HG03135 (cell line): ENCODE data around the gene PLEKHA8.
"Not testable (repeated sequence)": the region's sequence is repeated elsewhere in the genome, so short reads cannot be mapped to it uniquely, and the experiment has no call there.

Source experiments
- ATAC-seq: cut with Tn5 transposase; IDR thresholded peaks from one replicate; pipeline ENCODE4 v1.9.1; 2021; ENCODE audit warnings: mild to moderate bottlenecking, moderate library complexity; ENCODE audit not compliant: unreplicated experiment

Gene PLEKHA8

DNA sequence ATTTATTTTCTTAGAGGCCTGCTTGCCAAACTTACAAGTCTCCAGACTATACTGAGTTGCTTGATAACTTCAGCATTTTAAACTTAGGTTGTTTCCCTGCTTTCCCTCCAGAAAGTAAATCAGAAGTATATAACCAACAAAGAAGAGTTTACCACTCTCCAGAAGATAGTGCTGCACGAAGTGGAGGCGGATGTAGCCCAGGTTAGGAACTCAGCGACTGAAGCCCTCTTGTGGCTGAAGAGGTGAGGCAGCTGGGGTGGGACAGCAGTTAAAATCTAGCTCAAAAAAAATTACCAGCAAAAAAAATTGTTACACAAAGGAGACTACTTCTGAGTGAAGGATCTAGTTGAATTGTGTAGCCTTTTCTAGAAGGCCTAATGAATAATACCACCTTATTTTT, 33.6 kb downstream of the PLEKHA8 start:
- not testable (repeated sequence) for ATAC-seq

DNA sequence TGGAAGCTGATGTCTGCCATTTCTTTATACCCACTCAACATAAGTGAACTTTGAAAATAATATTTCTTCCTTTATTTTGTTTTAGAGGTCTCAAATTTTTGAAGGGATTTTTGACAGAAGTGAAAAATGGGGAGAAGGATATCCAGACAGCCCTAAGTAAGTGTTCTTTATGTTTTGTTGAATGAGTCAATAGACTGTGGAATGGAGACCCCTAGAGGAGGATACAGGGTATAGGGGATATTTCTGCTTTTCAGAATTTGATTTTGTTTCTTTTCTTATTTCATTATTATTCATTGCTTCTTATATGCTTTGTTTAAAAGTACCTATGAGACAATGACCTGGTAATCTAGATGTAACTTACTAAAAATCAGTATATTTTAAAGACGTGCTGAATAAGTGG, 34.4 kb downstream of the PLEKHA8 start:
- no peak for ATAC-seq

DNA sequence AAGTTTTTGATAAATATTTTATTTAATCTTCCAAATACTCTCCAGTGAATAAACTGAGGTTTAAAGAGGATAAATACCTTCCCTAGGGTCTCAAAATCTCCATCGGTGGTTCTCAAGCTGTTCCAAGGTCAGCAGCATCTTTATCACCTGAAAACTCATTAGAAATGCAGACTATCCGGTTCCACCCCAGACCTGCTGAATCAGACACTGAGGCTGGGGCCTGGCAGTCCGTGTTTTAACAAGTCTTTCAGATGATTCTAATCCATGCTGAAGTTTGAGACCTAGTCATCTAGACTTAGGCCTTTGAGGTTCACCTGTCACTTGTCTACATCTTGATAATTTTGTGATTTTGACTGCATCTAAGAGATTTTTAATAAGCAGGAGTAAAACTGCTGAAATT, 37.5 kb downstream of the PLEKHA8 start:
- ATAC-seq = no peak

GRCh38 chr7:30066687-30067086, 38.5 kb downstream of the PLEKHA8 start:
- no peak for ATAC-seq

DNA sequence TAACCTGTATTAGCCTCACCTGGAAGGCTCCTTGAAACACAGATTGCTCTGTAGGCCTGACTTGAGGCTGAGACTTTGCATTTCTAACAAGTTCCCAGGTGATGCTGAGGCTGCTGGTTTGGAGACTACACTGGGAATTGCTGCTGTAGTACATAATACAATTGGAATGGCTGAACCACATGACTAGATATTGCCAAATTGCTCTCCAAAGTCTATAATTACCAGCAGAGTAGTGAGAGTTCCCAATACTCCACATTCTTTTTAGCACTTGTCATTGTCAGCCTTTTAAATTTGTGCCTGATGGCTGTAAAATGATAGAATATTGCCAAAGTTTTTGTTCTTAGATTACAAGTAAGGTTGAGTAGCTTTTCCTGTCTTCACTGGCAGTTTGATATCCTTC, 39.9 kb downstream of the PLEKHA8 start:
- ATAC-seq = no peak

GRCh38 chr7:30069096-30069867, 41.1 kb downstream of the PLEKHA8 start:
- ATAC-seq = no peak

DNA sequence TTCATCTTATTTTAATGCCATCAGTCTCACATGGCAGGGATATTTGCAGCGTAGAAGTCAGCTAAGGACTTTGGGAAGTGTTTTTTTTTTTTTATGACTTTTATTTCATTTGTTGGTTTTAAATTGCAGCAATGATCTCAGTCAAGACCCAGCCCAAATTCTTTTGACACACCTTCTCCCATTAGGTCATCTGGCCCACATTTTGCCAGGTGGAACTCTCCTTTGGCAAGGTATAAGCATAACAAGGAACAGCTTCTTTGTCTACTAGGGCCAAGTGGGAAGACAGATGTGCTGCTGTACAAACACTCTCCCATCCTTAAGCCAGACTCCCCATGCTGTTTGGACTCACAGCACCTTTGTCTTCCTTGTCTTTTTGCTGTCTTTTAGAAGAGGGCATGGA, 41.8 kb downstream of the PLEKHA8 start:
- no peak for ATAC-seq

- ATAC-seq = no peak
These were observed 44.5 kb downstream of the PLEKHA8 start for GRCh38 chr7:30072735-30073134.

GRCh38 chr7:30074422-30075030, 46.3 kb downstream of the PLEKHA8 start:
- ATAC-seq = no peak

DNA sequence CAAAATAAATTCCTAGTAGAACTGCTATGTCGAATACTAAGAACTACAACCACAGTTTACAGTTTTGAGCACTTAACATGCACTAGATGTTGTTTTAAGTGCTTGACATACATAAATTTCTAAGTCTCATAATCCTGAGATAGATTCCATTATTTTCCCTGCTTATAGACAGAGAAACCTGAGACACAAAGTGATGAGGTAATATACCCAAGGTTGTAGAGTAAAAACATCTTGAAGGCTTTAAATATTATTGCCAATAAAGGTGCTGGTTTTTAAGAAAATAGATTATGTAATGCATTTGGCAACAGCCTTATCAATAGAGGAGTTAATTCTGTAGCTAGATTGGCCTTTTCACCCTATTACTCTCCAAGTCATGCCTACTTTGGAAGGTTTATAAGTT, 48.2 kb downstream of the PLEKHA8 start:
- ATAC-seq = no peak

DNA sequence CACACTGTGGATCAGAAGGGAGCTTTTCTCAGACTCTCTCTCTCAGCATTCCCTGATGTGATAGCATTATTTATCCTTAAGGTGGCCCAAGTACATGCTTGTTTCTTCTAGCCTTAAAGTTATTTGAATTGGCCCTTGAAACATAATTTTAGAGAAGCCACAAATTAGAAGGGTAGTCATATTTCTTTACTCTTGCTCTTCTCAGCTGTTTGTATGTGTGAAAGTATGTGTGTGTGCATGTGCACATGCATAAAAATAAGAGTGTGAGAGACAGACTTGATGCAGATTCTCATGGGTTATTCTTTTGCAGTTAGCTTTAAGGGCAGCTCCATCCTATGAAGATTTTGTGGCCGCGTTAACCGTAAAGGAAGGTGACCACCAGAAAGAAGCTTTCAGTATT, 50.1 kb downstream of the PLEKHA8 start:
- ATAC-seq = no peak

GRCh38 chr7:30079880-30080279, 51.7 kb downstream of the PLEKHA8 start:
- no peak for ATAC-seq

DNA sequence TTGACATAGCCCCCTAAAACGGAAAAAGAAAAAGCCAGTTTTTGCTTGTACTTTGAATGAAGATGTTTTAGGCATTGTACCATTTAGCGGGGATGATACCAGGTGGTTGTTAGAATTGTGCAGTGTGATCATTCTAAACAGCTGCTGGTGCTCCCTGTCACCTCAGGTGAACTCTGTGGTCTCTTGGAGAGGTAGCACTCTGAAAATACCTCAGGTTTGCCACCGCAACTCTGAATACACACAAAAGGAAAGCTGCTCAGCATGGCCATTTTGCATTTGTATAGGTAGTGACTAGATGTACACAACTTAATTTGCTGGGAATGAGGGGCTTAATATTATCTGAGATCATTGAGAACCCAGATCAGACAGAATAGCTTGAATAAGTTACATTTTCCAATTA, 52.6 kb downstream of the PLEKHA8 start:
- ATAC-seq = no peak

DNA sequence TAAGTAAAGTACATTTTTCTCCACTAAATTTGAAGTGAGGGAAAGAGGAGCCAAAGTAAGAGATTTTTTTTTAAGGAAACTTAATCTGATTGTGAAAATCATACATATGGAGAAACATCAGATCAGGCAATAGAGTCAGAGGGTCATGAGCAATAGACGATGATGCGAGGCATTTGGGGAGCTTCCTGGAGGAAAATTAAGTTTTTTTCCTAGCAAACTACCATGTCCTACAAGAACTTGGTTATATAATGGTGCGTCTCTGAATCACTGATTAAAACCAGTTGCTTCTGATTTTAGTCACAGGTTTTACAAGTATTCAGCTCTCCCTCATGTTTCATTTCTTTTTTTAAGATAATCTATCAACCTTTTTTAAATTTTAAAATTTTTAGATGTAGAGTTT, 54.5 kb downstream of the PLEKHA8 start:
- ATAC-seq = no peak

- no peak for ATAC-seq
These were observed 55.1 kb downstream of the PLEKHA8 start for GRCh38 chr7:30083334-30083733.

- no peak for ATAC-seq
These were observed 56.0 kb downstream of the PLEKHA8 start for GRCh38 chr7:30084212-30084611.

DNA sequence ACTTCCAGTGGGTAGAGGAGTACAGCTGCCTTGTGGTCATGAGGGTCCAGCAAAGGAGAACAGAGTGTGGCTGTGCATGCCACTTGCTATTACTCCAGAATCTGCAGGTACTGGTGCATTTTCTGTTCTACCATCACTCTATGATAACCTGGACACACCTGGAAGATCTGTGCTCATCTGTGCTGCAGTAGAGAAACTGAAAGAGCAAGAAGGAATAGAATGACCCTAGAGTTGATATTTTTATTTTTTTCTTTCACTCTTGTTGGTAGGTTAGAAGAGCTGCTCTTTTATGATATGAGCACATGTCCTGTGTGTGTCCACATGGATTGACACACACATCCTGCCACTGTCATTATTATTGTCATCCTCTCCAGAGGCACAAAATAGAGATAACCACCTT, 58.3 kb downstream of the PLEKHA8 start:
- no peak for ATAC-seq

DNA sequence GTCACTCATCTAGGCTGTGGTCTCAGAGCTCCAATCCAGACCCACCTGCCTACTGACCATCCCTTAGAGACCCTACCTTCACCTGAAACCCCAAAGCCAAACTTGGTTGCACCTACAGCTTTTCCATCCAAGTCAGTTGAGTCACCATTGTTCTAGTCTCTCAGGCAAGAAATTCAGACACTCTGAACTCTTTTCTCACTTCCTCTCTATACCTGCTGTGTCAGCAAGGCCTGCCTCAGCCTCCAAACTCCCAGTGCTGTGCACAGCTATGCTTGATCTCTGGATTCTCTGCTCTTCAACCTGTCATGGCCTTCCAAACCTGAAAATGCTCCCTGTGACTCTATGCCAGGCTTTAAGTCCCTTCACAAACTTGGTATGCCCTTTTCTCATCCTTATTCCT, 59.2 kb downstream of the PLEKHA8 start:
- ATAC-seq = no peak

DNA sequence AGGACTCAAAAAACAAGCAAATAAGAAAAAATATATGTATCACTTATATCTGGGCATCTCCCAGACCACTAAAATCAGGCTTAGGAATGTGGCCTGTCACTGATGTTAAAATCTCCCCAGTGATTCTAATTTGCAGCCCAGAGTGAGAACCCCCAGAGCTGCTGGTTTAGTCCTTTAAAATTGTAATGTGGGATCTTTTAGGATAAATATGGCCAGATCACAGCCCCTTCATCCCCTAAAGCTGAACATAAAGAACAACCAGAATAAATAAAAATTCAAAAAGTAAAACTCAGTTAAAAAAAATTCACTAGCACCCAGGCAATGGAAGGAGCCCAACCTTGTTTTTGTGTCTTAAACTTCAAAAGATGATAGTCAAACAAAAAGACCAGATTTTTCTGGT, 60.1 kb downstream of the PLEKHA8 start:
- no peak for ATAC-seq

DNA sequence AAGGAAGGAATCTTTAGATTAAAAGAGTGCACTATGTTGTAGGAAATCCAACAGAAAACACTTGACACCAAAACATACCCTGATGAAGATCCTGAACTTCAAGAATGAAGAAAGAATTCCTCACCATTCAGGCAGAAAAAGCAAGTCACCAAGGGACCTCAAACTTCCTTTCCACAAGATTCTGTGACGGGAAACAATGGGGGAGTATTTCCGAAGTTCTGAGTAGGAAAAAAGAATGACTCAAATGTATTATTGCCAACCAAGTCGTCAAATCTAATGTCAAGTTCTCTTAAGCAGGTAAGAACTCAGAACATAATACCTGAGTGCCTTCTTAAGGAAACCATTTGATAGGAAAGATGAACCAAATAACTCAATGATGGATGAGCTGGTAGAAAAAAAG, 61.9 kb downstream of the PLEKHA8 start:
- no peak for ATAC-seq

DNA sequence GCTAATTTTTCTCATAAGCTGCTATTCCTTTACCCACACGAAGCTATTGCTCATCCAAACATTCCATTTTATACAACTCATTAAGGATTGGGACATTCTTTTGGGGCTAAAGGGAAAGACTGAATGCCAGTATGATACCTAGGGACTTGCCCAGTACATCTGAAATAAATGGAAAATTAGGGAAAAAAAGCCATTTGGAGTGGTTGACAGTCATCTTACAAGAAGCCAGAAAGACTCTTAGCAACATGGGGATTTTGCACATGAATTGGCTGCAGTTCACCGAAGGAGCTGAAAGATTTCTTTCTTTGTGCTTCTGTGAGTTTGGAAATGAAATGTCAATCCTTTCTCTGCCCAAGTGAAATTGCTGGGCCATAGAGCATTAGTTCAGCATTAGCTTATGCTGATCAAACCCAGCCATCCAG, 63.3 kb downstream of the PLEKHA8 start:
- no peak for ATAC-seq

GRCh38 chr7:30091987-30092386, 63.8 kb downstream of the PLEKHA8 start:
- ATAC-seq = no peak
